Measurements from ENCODE around the gene KRTAP4-3.
A peak's percentile ranks its signal among the peaks of the same experiment; 100 is the strongest.
"Not testable (repeated sequence)": the region's sequence is repeated elsewhere in the genome, so short reads cannot be mapped to it uniquely, and the experiment has no call there.

KRTAP4-3 gene

GRCh38 chr17:41167561-41167960, 460 bp downstream of the KRTAP4-3 start:
- WGBS, 2 donors (ENCODE audit: extremely low coverage in 2 of 2, insufficient read length in 2 of 2, insufficient replicate concordance in 1 of 2), result no CpG with 5 or more reads among the region's 7 CpGs
- no peak for DNase-seq (ENCODE audit: low spot score)
- no peak overlapping the region for H3K4ac ChIP-seq (ENCODE audit: low read length)

DNA sequence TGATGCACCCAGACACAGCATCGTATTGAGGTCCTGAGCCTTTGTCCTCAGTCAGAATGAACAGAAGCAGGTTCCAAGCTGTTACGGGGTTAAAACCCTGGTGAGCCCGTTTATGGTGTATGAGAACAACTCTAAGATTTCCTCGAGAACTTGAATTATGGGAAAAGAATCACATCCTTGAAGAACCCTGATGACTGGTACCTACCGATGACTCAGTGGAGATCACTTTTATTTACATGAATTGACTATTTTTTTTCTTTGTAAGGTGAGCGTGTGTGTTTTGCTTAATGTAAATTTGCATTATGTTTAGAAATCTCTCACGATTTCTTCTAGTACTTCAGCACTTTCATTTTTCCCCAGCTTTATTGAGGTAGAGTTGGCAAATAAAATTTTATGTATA, 4.2 kb downstream of the KRTAP4-3 start:
- Histone ChIP-seq H3K4me2 (ENCODE audit: insufficient read depth, low read length, poor library complexity, severe bottlenecking) (no peak overlapping the region), H2AK5ac (ENCODE audit: low read depth, low read length) (no peak overlapping the region), H3K18ac (ENCODE audit: low read length) (no peak overlapping the region), H3K36me3 (replicated peaks in 1 of 2; ENCODE audit: control insufficient read depth in 2 of 2, insufficient read depth in 2 of 2, low read length in 2 of 2) (no peaks in the 10 kb centered on the region), H4K8ac (ENCODE audit: low read depth, low read length) (no peak overlapping the region), H3K9ac (ENCODE audit: low read depth, low read length, poor library complexity) (no peak overlapping the region), H3K27ac (replicated peaks; ENCODE audit: low read length) (no peak overlapping the region), H3K23ac (ENCODE audit: low read depth, low read length, poor library complexity) (no peak overlapping the region), H3K79me1 (ENCODE audit: low read depth, low read length) (no peaks in the 10 kb centered on the region), H3K14ac (ENCODE audit: low read length) (no peak overlapping the region), H2BK5ac (ENCODE audit: low read length) (no peak overlapping the region), H3K4ac (ENCODE audit: low read length) (no peak overlapping the region), H3K9me3 (replicated peaks in 1 of 2; ENCODE audit: control insufficient read depth in 2 of 2, insufficient read depth in 1 of 2, low read depth in 1 of 2, low read length in 2 of 2) (no peaks in the 10 kb centered on the region), H2AFZ (ENCODE audit: low read length) (no peak overlapping the region), H2BK120ac (ENCODE audit: low read depth, low read length) (no peak overlapping the region), H3K4me1 (ENCODE audit: control insufficient read depth in 2 of 2, insufficient read depth in 1 of 2, low read depth in 1 of 2, low read length in 2 of 2) (peaks cover 0 to 5% of the 10 kb centered on the region in 2 donors), H2BK15ac (ENCODE audit: low read length) (no peak overlapping the region), H4K91ac (ENCODE audit: low read depth, low read length, poor library complexity) (no peak overlapping the region), H3K27me3 (ENCODE audit: control insufficient read depth in 3 of 3, insufficient read depth in 3 of 3, low read depth in 1 of 3, low read length in 3 of 3) (no peaks in the 10 kb centered on the region), H2BK12ac (ENCODE audit: low read length) (no peak overlapping the region), H3K4me3 (ENCODE audit: low read length in 2 of 2) (no peak overlapping the region)
- DNase-seq (ENCODE audit: low spot score), result no peak
- no CpG with 5 or more reads among the region's 7 CpGs for WGBS, 2 donors (ENCODE audit: extremely low coverage in 2 of 2, insufficient read length in 2 of 2, insufficient replicate concordance in 1 of 2)

More at GRCh38 chr17:41167561-41167960, 460 bp downstream of the KRTAP4-3 start:
- H3K14ac ChIP-seq (ENCODE audit: low read length), result peak overlapping the region; percentile 14
- H2BK15ac ChIP-seq (ENCODE audit: low read length), result peak overlapping the region; percentile 21
- H3K4me2 ChIP-seq (ENCODE audit: insufficient read depth, low read length, poor library complexity, severe bottlenecking), result no peak overlapping the region
- H4K91ac ChIP-seq (ENCODE audit: low read depth, low read length, poor library complexity), result no peak overlapping the region
- H3K4me3 ChIP-seq (ENCODE audit: low read length in 2 of 2), result no peak overlapping the region
- no peaks in the 10 kb centered on the region for H3K79me1 ChIP-seq (ENCODE audit: low read depth, low read length)
- H4K8ac ChIP-seq (ENCODE audit: low read depth, low read length), result no peak overlapping the region
- no peak overlapping the region for H2BK120ac ChIP-seq (ENCODE audit: low read depth, low read length)
- peaks cover 0 to 3% of the 10 kb centered on the region in 2 donors for H3K4me1 ChIP-seq (ENCODE audit: control insufficient read depth in 2 of 2, insufficient read depth in 1 of 2, low read depth in 1 of 2, low read length in 2 of 2)
- H3K27ac ChIP-seq (replicated peaks; ENCODE audit: low read length), result no peak overlapping the region
- peak overlapping the region; percentile 76 for H3K18ac ChIP-seq (ENCODE audit: low read length)
- H3K9me3 ChIP-seq (replicated peaks in 1 of 2; ENCODE audit: control insufficient read depth in 2 of 2, insufficient read depth in 1 of 2, low read depth in 1 of 2, low read length in 2 of 2), result no peaks in the 10 kb centered on the region
- no peaks in the 10 kb centered on the region for H3K36me3 ChIP-seq (replicated peaks in 1 of 2; ENCODE audit: control insufficient read depth in 2 of 2, insufficient read depth in 2 of 2, low read length in 2 of 2)
- no peak overlapping the region for H3K23ac ChIP-seq (ENCODE audit: low read depth, low read length, poor library complexity)
- H3K9ac ChIP-seq (ENCODE audit: low read depth, low read length, poor library complexity), result peak overlapping the region; percentile 9
- H2AFZ ChIP-seq (ENCODE audit: low read length), result no peak overlapping the region
- H2BK12ac ChIP-seq (ENCODE audit: low read length), result no peak overlapping the region
- no peaks in the 10 kb centered on the region for H3K27me3 ChIP-seq (ENCODE audit: control insufficient read depth in 3 of 3, insufficient read depth in 3 of 3, low read depth in 1 of 3, low read length in 3 of 3)
- no peak overlapping the region for H2AK5ac ChIP-seq (ENCODE audit: low read depth, low read length)
- no peak overlapping the region for H2BK5ac ChIP-seq (ENCODE audit: low read length)

GRCh38 chr17:41160648-41161047, 7.4 kb downstream of the KRTAP4-3 start, which contains the start of gene KRTAP4-4:
TSS of gene KRTAP4-4 (minus strand) at chr17:41160748. CDS start at chr17:41160691, 57 bp downstream.
- no peak for DNase-seq (ENCODE audit: low spot score)
- Histone ChIP-seq H3K79me1 (ENCODE audit: low read depth, low read length) (no peaks in the 10 kb centered on the region), H2AK5ac (ENCODE audit: low read depth, low read length) (no peak within 1 kb of the TSS), H4K91ac (ENCODE audit: low read depth, low read length, poor library complexity) (no peak within 1 kb of the TSS), H3K36me3 (replicated peaks in 1 of 2; ENCODE audit: control insufficient read depth in 2 of 2, insufficient read depth in 2 of 2, low read length in 2 of 2) (no peaks in the 10 kb centered on the region), H3K4me1 (ENCODE audit: control insufficient read depth in 2 of 2, insufficient read depth in 1 of 2, low read depth in 1 of 2, low read length in 2 of 2) (peaks cover 0 to 2% of the 10 kb centered on the region in 2 donors), H2BK15ac (ENCODE audit: low read length) (no peak within 1 kb of the TSS), H3K4me2 (ENCODE audit: insufficient read depth, low read length, poor library complexity, severe bottlenecking) (no peak within 1 kb of the TSS), H3K18ac (ENCODE audit: low read length) (peak within 1 kb of the TSS; percentile 28), H4K8ac (ENCODE audit: low read depth, low read length) (no peak within 1 kb of the TSS), H3K27ac (replicated peaks; ENCODE audit: low read length) (no peak within 1 kb of the TSS), H3K9ac (ENCODE audit: low read depth, low read length, poor library complexity) (peak within 1 kb of the TSS; percentile 0), H2BK5ac (ENCODE audit: low read length) (no peak within 1 kb of the TSS), H3K23ac (ENCODE audit: low read depth, low read length, poor library complexity) (peak within 1 kb of the TSS; percentile 5), H3K4me3 (ENCODE audit: low read length in 2 of 2) (no peak within 1 kb of the TSS), H3K9me3 (replicated peaks in 1 of 2; ENCODE audit: control insufficient read depth in 2 of 2, insufficient read depth in 1 of 2, low read depth in 1 of 2, low read length in 2 of 2) (no peaks in the 10 kb centered on the region), H3K27me3 (ENCODE audit: control insufficient read depth in 3 of 3, insufficient read depth in 3 of 3, low read depth in 1 of 3, low read length in 3 of 3) (no peaks in the 10 kb centered on the region), H3K14ac (ENCODE audit: low read length) (no peak within 1 kb of the TSS), H2AFZ (ENCODE audit: low read length) (no peak within 1 kb of the TSS), H2BK12ac (ENCODE audit: low read length) (no peak within 1 kb of the TSS), H2BK120ac (ENCODE audit: low read depth, low read length) (no peak within 1 kb of the TSS), H3K4ac (ENCODE audit: low read length) (peak within 1 kb of the TSS; percentile 84)
- no CpG with 5 or more reads among the region's 1 CpG for WGBS, 2 donors (ENCODE audit: extremely low coverage in 2 of 2, insufficient read length in 2 of 2, insufficient replicate concordance in 1 of 2)

- not testable (repeated sequence) for H3K4me1 ChIP-seq (ENCODE audit: control insufficient read depth in 2 of 2, insufficient read depth in 1 of 2, low read depth in 1 of 2, low read length in 2 of 2); H2BK5ac ChIP-seq (ENCODE audit: low read length); H2AK5ac ChIP-seq (ENCODE audit: low read depth, low read length); H3K36me3 ChIP-seq (replicated peaks in 1 of 2; ENCODE audit: control insufficient read depth in 2 of 2, insufficient read depth in 2 of 2, low read length in 2 of 2); H3K14ac ChIP-seq (ENCODE audit: low read length); H2BK12ac ChIP-seq (ENCODE audit: low read length); H3K9me3 ChIP-seq (replicated peaks in 1 of 2; ENCODE audit: control insufficient read depth in 2 of 2, insufficient read depth in 1 of 2, low read depth in 1 of 2, low read length in 2 of 2); H4K91ac ChIP-seq (ENCODE audit: low read depth, low read length, poor library complexity); DNase-seq (ENCODE audit: low spot score); H3K79me1 ChIP-seq (ENCODE audit: low read depth, low read length); H2BK120ac ChIP-seq (ENCODE audit: low read depth, low read length); H3K4me2 ChIP-seq (ENCODE audit: insufficient read depth, low read length, poor library complexity, severe bottlenecking); H2AFZ ChIP-seq (ENCODE audit: low read length); H2BK15ac ChIP-seq (ENCODE audit: low read length); H3K27ac ChIP-seq (replicated peaks; ENCODE audit: low read length); H3K27me3 ChIP-seq (ENCODE audit: control insufficient read depth in 3 of 3, insufficient read depth in 3 of 3, low read depth in 1 of 3, low read length in 3 of 3); H4K8ac ChIP-seq (ENCODE audit: low read depth, low read length); H3K4me3 ChIP-seq (ENCODE audit: low read length in 2 of 2)
- Histone ChIP-seq H3K4ac (ENCODE audit: low read length) (peak overlapping the region; percentile 84), H3K9ac (ENCODE audit: low read depth, low read length, poor library complexity) (peak overlapping the region; percentile 0), H3K18ac (ENCODE audit: low read length) (peak overlapping the region; percentile 5), H3K23ac (ENCODE audit: low read depth, low read length, poor library complexity) (peak overlapping the region; percentile 5)
- no CpG with 5 or more reads among the region's 3 CpGs for WGBS, 2 donors (ENCODE audit: extremely low coverage in 2 of 2, insufficient read length in 2 of 2, insufficient replicate concordance in 1 of 2)
Measured at GRCh38 chr17:41160190-41160589, 7.8 kb downstream of the KRTAP4-3 start.

All from neuronal stem cell (in vitro differentiated cells).